HG03575 (cell line): ENCODE data around the gene FBXL7.

ENCODE experiments used
- ATAC-seq: cut with Tn5 transposase; IDR thresholded peaks from one replicate; pipeline ENCODE4 v1.9.1; 2021; ENCODE audit not compliant: unreplicated experiment, insufficient number of reproducible peaks, low FRiP score; ENCODE audit errors: extremely low read depth

FBXL7 gene

DNA sequence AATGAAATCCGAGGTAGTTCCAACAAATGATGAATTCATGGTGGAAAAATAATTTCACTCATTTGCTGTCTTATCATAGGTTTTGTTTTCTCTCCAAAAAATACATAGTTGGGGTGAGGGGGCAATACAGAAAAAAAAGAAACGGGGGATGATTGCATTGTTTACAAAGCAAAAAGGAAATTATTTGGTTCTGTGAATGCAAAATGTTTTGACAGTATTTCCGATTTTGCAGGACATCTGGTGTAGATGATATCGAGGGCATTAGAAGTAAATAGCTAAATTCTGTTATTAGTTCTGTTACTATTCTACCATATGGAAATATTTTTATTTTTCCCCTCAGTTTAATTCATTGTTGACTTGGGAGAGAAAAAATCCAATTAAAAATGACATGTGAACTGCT is 477.9 kb downstream of the FBXL7 start:
- ATAC-seq, result no peak

DNA sequence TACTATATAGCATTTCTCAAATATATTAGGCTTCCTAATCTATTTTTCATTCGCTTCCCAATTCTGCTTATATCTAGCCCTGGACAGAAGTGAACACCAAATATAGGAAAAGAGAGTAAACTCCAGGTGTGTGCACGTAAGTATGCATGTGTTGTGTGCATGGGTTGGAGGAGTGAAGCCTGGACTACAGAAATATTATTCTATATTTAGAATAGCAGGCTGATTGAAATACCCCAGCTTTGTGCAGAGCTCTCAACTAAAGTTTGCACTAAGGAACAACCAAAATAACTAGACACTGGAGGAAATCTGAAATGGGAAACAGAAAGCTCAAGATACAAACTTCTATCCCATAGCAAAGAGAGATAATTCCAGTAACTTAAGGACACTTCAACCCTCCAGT is 480.9 kb downstream of the FBXL7 start:
- ATAC-seq, result no peak

DNA sequence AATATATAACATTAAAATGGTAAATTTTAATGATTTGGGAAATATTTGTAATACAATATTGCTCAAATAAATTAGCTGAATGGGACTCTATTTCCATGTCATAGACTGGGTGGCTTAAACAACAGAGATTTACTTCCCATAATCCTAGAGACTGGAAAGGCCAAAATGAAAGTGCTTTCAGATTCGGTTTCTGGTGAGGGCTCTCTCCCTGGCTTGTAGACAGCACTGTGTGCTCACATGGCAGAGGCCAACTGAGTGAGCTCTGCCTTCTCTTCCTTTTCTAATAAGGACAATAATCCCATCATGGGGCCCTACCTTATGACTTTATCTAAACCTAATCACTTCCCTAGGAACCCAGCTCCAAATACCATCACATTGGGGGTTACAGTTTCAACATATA is 483.4 kb downstream of the FBXL7 start:
- no peak for ATAC-seq
